K562 (cell line): Measurements from ENCODE around the gene PCARE. TPM values are rescaled to one million over a fixed set of nuclear protein-coding genes. Genes with fewer than 3 reads are reported as not detected.
A peak's percentile ranks its signal among the peaks of the same experiment; 100 is the strongest.

Experiments
- ATAC-seq: fragments of 200-7000 bp; cut with Tn5 transposase; 3 replicates; pipeline ENCODE4 v1.9.1; 2020; ENCODE audit warnings: moderate library complexity
- BruUV-seq: library from RNA; stranded (reverse); fragments of 400-500 nt; replicated peaks from 2 replicates; lab custom pipeline; 2021; lab: Mats Ljungman, UMichigan
- CTCF ChIA-PET: fragments of 300-600 bp; formaldehyde crosslinking; extraction: SDS; loops from one replicate; lab custom pipeline; 2021; ENCODE audit warnings: low intra/inter-chr PET ratio; lab: Yijun Ruan, JAX
- POLR2A ChIA-PET: fragments of 300-600, 350-650 bp; sonication (Branson Sonifier 250); formaldehyde crosslinking; extraction: SDS; loops from one replicate; lab custom pipeline; 2021; ENCODE audit warnings: antibody characterized with exemption, inconsistent platforms; lab: Yijun Ruan, JAX
- DNase-seq, 4 experiments: peaks; one replicate each; pipeline versions ENCODE4 v3.0.0 to v3.0.0-alpha.2; 2011 to 2018; ENCODE audit warnings: low spot score in 3 of 4, mixed read lengths in 3 of 4; ENCODE audit errors: extremely low read depth in 1 of 4
- FAIRE-seq: peaks from 2 replicates; lab custom pipeline; 2011; peaks lifted over from hg19 to GRCh38; lab: Jason Lieb, UNC
- H2AFZ ChIP-seq: 2 replicates; pipeline ENCODE4 v1.6.0; 2011; ENCODE audit warnings: low read depth, low read length, control low read depth, inconsistent platforms
- H3K27ac ChIP-seq: fragments of 200-600 bp; 3 replicates; pipeline ENCODE4 v1.8.0; 2011; ENCODE audit warnings: low read depth, mild to moderate bottlenecking, control low read depth, inconsistent platforms, low read length, moderate library complexity, mixed read lengths; ENCODE audit errors: extremely low read depth
- H3K27me3 ChIP-seq, 2 experiments: fragments of 300-600 bp in 1 of 2; 2 replicates in 1 of 2; 3 replicates in 1 of 2; pipeline versions ENCODE4 v1.6.0 to v1.8.0; 2011; ENCODE audit warnings: inconsistent platforms in 2 of 2, low read length in 2 of 2, mild to moderate bottlenecking in 1 of 2, mixed read lengths in 1 of 2, moderate library complexity in 1 of 2; ENCODE audit not compliant: control insufficient read depth in 2 of 2, insufficient read depth in 2 of 2
- H3K36me3 ChIP-seq: fragments of 300-600 bp; 3 replicates; pipeline ENCODE4 v1.8.0; 2011; ENCODE audit warnings: mild to moderate bottlenecking, low read length, inconsistent platforms; ENCODE audit not compliant: control insufficient read depth, insufficient read depth
- H3K4me1 ChIP-seq, 2 experiments: fragments of 200-600 bp in 1 of 2; replicated peaks in 1 of 2; 2 replicates in 1 of 2; 3 replicates in 1 of 2; pipeline versions ENCODE4 v1.5.1 to v1.8.0; 2011; ENCODE audit warnings: inconsistent platforms in 2 of 2, low read length in 2 of 2, mild to moderate bottlenecking in 1 of 2, mixed read lengths in 1 of 2, moderate library complexity in 1 of 2; ENCODE audit not compliant: control insufficient read depth in 2 of 2, insufficient read depth in 2 of 2
- H3K4me2 ChIP-seq: 2 replicates; pipeline ENCODE4 v1.6.1; 2011; ENCODE audit warnings: low read length, control low read depth, inconsistent platforms, mixed read lengths; ENCODE audit not compliant: insufficient read depth
- H3K4me3 ChIP-seq: fragments of 200-600 bp; sonication (generic), shearing (Covaris generic); 2 replicates; pipeline ENCODE4 v1.5.1; 2016; ENCODE audit warnings: control low read depth, inconsistent platforms
- H3K79me2 ChIP-seq: fragments of 200-600 bp; 3 replicates; pipeline ENCODE4 v1.8.0; 2011; ENCODE audit warnings: low read length, inconsistent platforms; ENCODE audit not compliant: control insufficient read depth, insufficient read depth
- H3K9ac ChIP-seq, 2 experiments: 2 replicates each; pipeline versions ENCODE4 v1.6.0 to v1.6.1; 2011; ENCODE audit warnings: low read depth in 2 of 2, low read length in 2 of 2, control low read depth in 1 of 2, inconsistent platforms in 1 of 2, mild to moderate bottlenecking in 1 of 2, mixed read lengths in 1 of 2; ENCODE audit not compliant: insufficient read depth in 1 of 2
- H3K9me1 ChIP-seq: one replicate; pipeline ENCODE4 v1.6.0; 2011; ENCODE audit warnings: inconsistent platforms, mild to moderate bottlenecking, low read length, moderate library complexity; ENCODE audit not compliant: control insufficient read depth, insufficient read depth
- H3K9me3 ChIP-seq: replicated peaks from 2 replicates; pipeline ENCODE4 v1.5.1; 2011; ENCODE audit warnings: low read depth, low read length, inconsistent platforms; ENCODE audit not compliant: control insufficient read depth, insufficient read depth
- H4K20me1 ChIP-seq: replicated peaks from 2 replicates; pipeline ENCODE4 v1.6.1; 2011; ENCODE audit warnings: low read length, inconsistent platforms, mixed read lengths; ENCODE audit not compliant: control insufficient read depth, insufficient read depth
- ARID2 ChIP-seq: fragments of 450-650 bp; IDR thresholded peaks from 2 replicates; pipeline ENCODE4 v1.6.1; 2017; ENCODE audit warnings: antibody characterized with exemption, mild to moderate bottlenecking
- ATF6 ChIP-seq: sonication (generic); formaldehyde crosslinking; IDR thresholded peaks from 2 replicates; pipeline ENCODE4 v1.4.0; 2020; ENCODE audit warnings: mild to moderate bottlenecking, missing genetic modification reagents
- EGR1 ChIP-seq: fragments of 450-650 bp; conservative IDR thresholded peaks from 2 replicates; pipeline ENCODE4 v1.6.1; 2017; ENCODE audit warnings: mild to moderate bottlenecking
- ELF4 ChIP-seq: fragments of 450-650 bp; formaldehyde crosslinking; IDR thresholded peaks from 2 replicates; pipeline ENCODE4 v1.4.0; 2022; ENCODE audit warnings: missing genetic modification characterization
- GTF2B ChIP-seq: IDR thresholded peaks from 2 replicates; pipeline ENCODE4 v1.6.1; 2011; ENCODE audit not compliant: insufficient read length; ENCODE audit errors: extremely low read depth
- MNT ChIP-seq, 2 experiments: fragments of 450-650 bp; conservative IDR thresholded peaks; 2 replicates each; pipeline ENCODE4 v1.6.1; 2017; ENCODE audit warnings: mild to moderate bottlenecking in 2 of 2, moderate library complexity in 2 of 2
- MYNN ChIP-seq, 2 experiments: sonication (generic); formaldehyde crosslinking in 1 of 2; IDR thresholded peaks; 2 replicates each; pipeline versions ENCODE4 v1.5.0 to v1.6.1; 2016 to 2020; ENCODE audit warnings: antibody characterized with exemption in 1 of 2, missing genetic modification reagents in 1 of 2
- PRPF4 ChIP-seq: fragments of 200-400 bp; formaldehyde crosslinking; IDR thresholded peaks from one replicate; pipeline ENCODE4 v1.6.1; 2017; ENCODE audit warnings: low read length, low read depth, mild to moderate bottlenecking; ENCODE audit not compliant: insufficient read depth, poor library complexity, severe bottlenecking
- SAFB ChIP-seq: fragments of 200-400 bp; formaldehyde crosslinking; IDR thresholded peaks from 2 replicates; pipeline ENCODE4 v1.6.1; 2017; ENCODE audit warnings: low read depth, low read length, borderline replicate concordance
- SRSF7 ChIP-seq: fragments of 200-400 bp; formaldehyde crosslinking; optimal IDR thresholded peaks from 2 replicates; pipeline ENCODE3; 2017; ENCODE audit warnings: mild to moderate bottlenecking, low read depth, low read length
- TCF3 ChIP-seq: sonication (generic); formaldehyde crosslinking; IDR thresholded peaks from 2 replicates; pipeline ENCODE4 v1.4.0; 2020; ENCODE audit warnings: mild to moderate bottlenecking, missing genetic modification reagents
- TRIM28 ChIP-seq: fragments of 450-650 bp; IDR thresholded peaks from 2 replicates; pipeline ENCODE4 v1.6.1; 2017
- U2AF1 ChIP-seq: fragments of 200-400 bp; formaldehyde crosslinking; optimal IDR thresholded peaks from 2 replicates; pipeline ENCODE3; 2017; ENCODE audit warnings: mild to moderate bottlenecking, low read depth, low read length, moderate library complexity
- ZEB2 ChIP-seq: fragments of 450-650 bp; IDR thresholded peaks from 2 replicates; pipeline ENCODE4 v1.6.1; 2016
- WGBS: fragments of 100-300 bp; shearing (Covaris generic); methylation state at CpG from one replicate; pipeline ENCODE4 v1.1.6; 2016; ENCODE audit warnings: low coverage, mixed read lengths; ENCODE audit not compliant: insufficient coverage; ENCODE audit errors: missing lambda C conversion rate; 5-methylcytosine and 5-hydroxymethylcytosine counted together
- in situ Hi-C: fragments of 300-500 bp; cut with MboI; formaldehyde crosslinking; loops from 4 replicates; pipeline ENCODE4 v1.15.0; 2018; ENCODE audit warnings: inconsistent platforms, mixed read lengths
- intact Hi-C: fragments of 100-400 bp; cut with micrococcal nuclease; formaldehyde crosslinking; loops from 2 replicates; pipeline ENCODE4 v1.14.2; 2022
- polyA plus RNA-seq, 8 experiments: library from polyadenylated mRNA; depleted of rRNA in 4 of 8; stranded (reverse) in 5 of 8; unstranded in 3 of 8; fragments of >200 nt; fragmentation: Nextera tagmentation in 2 of 8; fragmentation: Illumina TruSeq in 1 of 8; extraction: Ambion mirVana in 2 of 8; extraction: Trizol in 1 of 8; gene quantifications; 2 replicates each; pipeline versions ENCODE4 v1.2.1 to v1.2.3, GENCODE V29; 2011 to 2014; ENCODE audit warnings: inconsistent platforms in 1 of 8, missing spikeins in 1 of 8
- total RNA-seq, 7 experiments: library from RNA; depleted of rRNA in 6 of 7; stranded (reverse); fragments of >200 nt in 6 of 7; fragmentation: Illumina TruSeq in 2 of 7; extraction: Trizol in 2 of 7; gene quantifications; 2 replicates each; pipeline versions ENCODE4 v1.2.1 to v1.2.3, GENCODE V29; 2011 to 2021; ENCODE audit warnings: low replicate concordance in 1 of 7

The PCARE gene
- total and polyA plus RNA-seq, 9 of the 15 experiments (the other 6 are each of a cell fraction or from before 2014, with no cell fraction given): not detected

GRCh38 chr2:29114946-29115609 is 40.8 kb upstream of the PCARE start, which contains the start of gene CLIP4:
CLIP4 (plus strand) TSS chr2:29115415; CDS start chr2:29121389, 5,974 bp downstream.
- Histone ChIP-seq H4K20me1 (no peaks in the 10 kb centered on the region), H3K4me3 (no peak within 1 kb of the TSS), H3K79me2 (no peaks in the 10 kb centered on the region), H3K4me2 (peak within 1 kb of the TSS; percentile 15; the same call in 1 of the 2 replicates), H3K9ac (no peak within 1 kb of the TSS), H3K27ac (no peak within 1 kb of the TSS), H3K36me3 (no peaks in the 10 kb centered on the region), H3K9me1 (no peaks in the 10 kb centered on the region), H3K27me3 (peaks cover 19 to 29% of the 10 kb centered on the region in 2 experiments), H3K9me3 (no peaks in the 10 kb centered on the region), H3K4me1 (peaks cover 5 to 6% of the 10 kb centered on the region in 2 experiments; a peak in 3 of 5 replicates), H2AFZ (no peak within 1 kb of the TSS)
- DNase-seq: peak in 2 of 4 experiments; percentile 15 to 25
- no TSS peak for BruUV-seq
- ChIA-PET CTCF (no interaction called here), POLR2A (no interaction called here)
- no peak for FAIRE-seq
- ATAC-seq: no peak
- in situ Hi-C loops: no loop called here
- intact Hi-C loops: no loop called here
- WGBS: 12% methylated on average over 61 of the region's 76 CpGs
- no peak for TF ChIP-seq GTF2B
- no peak for TF ChIP-seq ATF6 (CRISPR knock-in tag)
- TF ChIP-seq ARID2: no peak
- TF ChIP-seq MYNN (IDR thresholded peaks at IDR 0.05): no peak
- no peak for TF ChIP-seq MYNN (CRISPR knock-in tag; IDR thresholded peaks at IDR 0.05)
- no peak for TF ChIP-seq SRSF7
- no peak for TF ChIP-seq ELF4
- no peak for TF ChIP-seq ZEB2
- TF ChIP-seq EGR1: peak; percentile 46; the same call in 1 of the 2 replicates
- no peak for TF ChIP-seq U2AF1
- TF ChIP-seq TCF3 (CRISPR knock-in tag): no peak
- no peak for TF ChIP-seq TRIM28
- TF ChIP-seq PRPF4: no peak
- TF ChIP-seq SAFB: 0 out of 2 replicates have a peak, but pooled peaks have one; percentile 11
- TF ChIP-seq MNT (conservative IDR thresholded peaks at IDR 0.05): no peak
